ENCODE data around the gene PFKFB4. TPM values are rescaled to one million over a fixed set of nuclear protein-coding genes. Genes with fewer than 3 reads are reported as not detected.

The PFKFB4 gene
- polyA plus RNA-seq, 1 of the 3 experiments (the other 2 are of a cell fraction): 5.7 TPM

DNA sequence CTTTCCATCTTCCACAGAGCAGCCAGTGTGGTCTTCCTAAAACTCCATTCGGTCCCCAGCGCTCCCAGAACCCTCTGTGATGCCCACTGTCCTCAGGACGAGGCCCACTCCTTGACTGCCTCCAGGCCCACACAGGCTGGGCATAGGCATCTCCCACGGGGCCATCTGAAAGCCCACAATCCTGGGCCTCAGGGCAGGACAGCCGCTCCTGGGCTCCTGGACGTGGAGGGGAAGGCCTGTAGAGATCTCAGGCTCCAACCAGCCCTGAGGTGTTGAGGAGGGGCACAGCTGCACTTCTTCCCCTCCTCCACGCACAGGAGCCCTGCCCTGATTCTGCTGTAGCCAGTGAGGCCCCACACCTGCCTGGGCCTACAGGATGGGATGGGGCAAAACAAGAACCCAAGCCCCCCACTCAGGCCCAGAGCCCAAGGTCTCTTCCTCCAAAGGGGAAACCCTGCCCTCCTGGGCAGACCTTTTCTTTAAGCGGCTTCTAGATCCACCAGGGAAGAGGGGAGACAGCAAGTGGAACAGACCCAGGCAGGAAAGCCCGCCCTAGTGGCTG, 78.6 kb downstream of the PFKFB4 start:
- TF ChIP-seq EZH2phosphoT487 (IDR thresholded peaks at IDR 0.05; ENCODE audit: borderline replicate concordance, low read depth): no peak
- TF ChIP-seq FOSL2 (IDR thresholded peaks at IDR 0.05; ENCODE audit: borderline replicate concordance, low read depth): no peak
- TF ChIP-seq RAD21 (IDR thresholded peaks at IDR 0.05; ENCODE audit: low read length): no peak
- TF ChIP-seq ELF1 (IDR thresholded peaks at IDR 0.05): no peak
- TF ChIP-seq TCF12 (IDR thresholded peaks at IDR 0.05): no peak
- no peak for TF ChIP-seq RXRA (IDR thresholded peaks at IDR 0.05; ENCODE audit: borderline replicate concordance, low read depth)
- no peak for TF ChIP-seq JUND (IDR thresholded peaks at IDR 0.05)
- TF ChIP-seq NFIC (IDR thresholded peaks at IDR 0.05; ENCODE audit: borderline replicate concordance): no peak
- TF ChIP-seq, protein P1, sequence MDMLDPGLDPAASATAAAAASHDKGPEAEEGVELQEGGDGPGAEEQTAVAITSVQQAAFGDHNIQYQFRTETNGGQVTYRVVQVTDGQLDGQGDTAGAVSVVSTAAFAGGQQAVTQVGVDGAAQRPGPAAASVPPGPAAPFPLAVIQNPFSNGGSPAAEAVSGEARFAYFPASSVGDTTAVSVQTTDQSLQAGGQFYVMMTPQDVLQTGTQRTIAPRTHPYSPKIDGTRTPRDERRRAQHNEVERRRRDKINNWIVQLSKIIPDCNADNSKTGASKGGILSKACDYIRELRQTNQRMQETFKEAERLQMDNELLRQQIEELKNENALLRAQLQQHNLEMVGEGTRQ (IDR thresholded peaks at IDR 0.05; ENCODE audit: borderline replicate concordance, low read depth, low read length): no peak
- no peak for TF ChIP-seq MEF2A (IDR thresholded peaks at IDR 0.05; ENCODE audit: borderline replicate concordance, low read depth)
- no peak for TF ChIP-seq TAF1 (IDR thresholded peaks at IDR 0.05; ENCODE audit: borderline replicate concordance, low read depth, low read length)
- TF ChIP-seq, protein P2, sequence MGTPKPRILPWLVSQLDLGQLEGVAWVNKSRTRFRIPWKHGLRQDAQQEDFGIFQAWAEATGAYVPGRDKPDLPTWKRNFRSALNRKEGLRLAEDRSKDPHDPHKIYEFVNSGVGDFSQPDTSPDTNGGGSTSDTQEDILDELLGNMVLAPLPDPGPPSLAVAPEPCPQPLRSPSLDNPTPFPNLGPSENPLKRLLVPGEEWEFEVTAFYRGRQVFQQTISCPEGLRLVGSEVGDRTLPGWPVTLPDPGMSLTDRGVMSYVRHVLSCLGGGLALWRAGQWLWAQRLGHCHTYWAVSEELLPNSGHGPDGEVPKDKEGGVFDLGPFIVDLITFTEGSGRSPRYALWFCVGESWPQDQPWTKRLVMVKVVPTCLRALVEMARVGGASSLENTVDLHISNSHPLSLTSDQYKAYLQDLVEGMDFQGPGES (IDR thresholded peaks at IDR 0.05; ENCODE audit: low read depth, low read length): no peak
- TF ChIP-seq, protein P3, sequence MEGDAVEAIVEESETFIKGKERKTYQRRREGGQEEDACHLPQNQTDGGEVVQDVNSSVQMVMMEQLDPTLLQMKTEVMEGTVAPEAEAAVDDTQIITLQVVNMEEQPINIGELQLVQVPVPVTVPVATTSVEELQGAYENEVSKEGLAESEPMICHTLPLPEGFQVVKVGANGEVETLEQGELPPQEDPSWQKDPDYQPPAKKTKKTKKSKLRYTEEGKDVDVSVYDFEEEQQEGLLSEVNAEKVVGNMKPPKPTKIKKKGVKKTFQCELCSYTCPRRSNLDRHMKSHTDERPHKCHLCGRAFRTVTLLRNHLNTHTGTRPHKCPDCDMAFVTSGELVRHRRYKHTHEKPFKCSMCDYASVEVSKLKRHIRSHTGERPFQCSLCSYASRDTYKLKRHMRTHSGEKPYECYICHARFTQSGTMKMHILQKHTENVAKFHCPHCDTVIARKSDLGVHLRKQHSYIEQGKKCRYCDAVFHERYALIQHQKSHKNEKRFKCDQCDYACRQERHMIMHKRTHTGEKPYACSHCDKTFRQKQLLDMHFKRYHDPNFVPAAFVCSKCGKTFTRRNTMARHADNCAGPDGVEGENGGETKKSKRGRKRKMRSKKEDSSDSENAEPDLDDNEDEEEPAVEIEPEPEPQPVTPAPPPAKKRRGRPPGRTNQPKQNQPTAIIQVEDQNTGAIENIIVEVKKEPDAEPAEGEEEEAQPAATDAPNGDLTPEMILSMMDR (IDR thresholded peaks at IDR 0.05): no peak
- no peak for TF ChIP-seq POLR2AphosphoS5 (IDR thresholded peaks at IDR 0.05; ENCODE audit: low read depth, low read length)
- TF ChIP-seq FOXM1 (IDR thresholded peaks at IDR 0.05; ENCODE audit: low read depth): no peak
- TF ChIP-seq RFX5 (IDR thresholded peaks at IDR 0.05; ENCODE audit: low read length): no peak
- TF ChIP-seq, protein P4, sequence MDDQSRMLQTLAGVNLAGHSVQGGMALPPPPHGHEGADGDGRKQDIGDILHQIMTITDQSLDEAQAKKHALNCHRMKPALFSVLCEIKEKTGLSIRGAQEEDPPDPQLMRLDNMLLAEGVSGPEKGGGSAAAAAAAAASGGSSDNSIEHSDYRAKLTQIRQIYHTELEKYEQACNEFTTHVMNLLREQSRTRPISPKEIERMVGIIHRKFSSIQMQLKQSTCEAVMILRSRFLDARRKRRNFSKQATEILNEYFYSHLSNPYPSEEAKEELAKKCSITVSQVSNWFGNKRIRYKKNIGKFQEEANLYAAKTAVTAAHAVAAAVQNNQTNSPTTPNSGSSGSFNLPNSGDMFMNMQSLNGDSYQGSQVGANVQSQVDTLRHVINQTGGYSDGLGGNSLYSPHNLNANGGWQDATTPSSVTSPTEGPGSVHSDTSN (IDR thresholded peaks at IDR 0.05): no peak
- TF ChIP-seq, protein P5, sequence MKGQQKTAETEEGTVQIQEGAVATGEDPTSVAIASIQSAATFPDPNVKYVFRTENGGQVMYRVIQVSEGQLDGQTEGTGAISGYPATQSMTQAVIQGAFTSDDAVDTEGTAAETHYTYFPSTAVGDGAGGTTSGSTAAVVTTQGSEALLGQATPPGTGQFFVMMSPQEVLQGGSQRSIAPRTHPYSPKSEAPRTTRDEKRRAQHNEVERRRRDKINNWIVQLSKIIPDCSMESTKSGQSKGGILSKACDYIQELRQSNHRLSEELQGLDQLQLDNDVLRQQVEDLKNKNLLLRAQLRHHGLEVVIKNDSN (IDR thresholded peaks at IDR 0.05; ENCODE audit: borderline replicate concordance, low read depth): no peak
- TF ChIP-seq, protein P6, sequence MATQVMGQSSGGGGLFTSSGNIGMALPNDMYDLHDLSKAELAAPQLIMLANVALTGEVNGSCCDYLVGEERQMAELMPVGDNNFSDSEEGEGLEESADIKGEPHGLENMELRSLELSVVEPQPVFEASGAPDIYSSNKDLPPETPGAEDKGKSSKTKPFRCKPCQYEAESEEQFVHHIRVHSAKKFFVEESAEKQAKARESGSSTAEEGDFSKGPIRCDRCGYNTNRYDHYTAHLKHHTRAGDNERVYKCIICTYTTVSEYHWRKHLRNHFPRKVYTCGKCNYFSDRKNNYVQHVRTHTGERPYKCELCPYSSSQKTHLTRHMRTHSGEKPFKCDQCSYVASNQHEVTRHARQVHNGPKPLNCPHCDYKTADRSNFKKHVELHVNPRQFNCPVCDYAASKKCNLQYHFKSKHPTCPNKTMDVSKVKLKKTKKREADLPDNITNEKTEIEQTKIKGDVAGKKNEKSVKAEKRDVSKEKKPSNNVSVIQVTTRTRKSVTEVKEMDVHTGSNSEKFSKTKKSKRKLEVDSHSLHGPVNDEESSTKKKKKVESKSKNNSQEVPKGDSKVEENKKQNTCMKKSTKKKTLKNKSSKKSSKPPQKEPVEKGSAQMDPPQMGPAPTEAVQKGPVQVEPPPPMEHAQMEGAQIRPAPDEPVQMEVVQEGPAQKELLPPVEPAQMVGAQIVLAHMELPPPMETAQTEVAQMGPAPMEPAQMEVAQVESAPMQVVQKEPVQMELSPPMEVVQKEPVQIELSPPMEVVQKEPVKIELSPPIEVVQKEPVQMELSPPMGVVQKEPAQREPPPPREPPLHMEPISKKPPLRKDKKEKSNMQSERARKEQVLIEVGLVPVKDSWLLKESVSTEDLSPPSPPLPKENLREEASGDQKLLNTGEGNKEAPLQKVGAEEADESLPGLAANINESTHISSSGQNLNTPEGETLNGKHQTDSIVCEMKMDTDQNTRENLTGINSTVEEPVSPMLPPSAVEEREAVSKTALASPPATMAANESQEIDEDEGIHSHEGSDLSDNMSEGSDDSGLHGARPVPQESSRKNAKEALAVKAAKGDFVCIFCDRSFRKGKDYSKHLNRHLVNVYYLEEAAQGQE (IDR thresholded peaks at IDR 0.05; ENCODE audit: low read depth, low read length): no peak
- Histone ChIP-seq H2AFZ (ENCODE audit: low read depth) (no peak overlapping the region), H3K27me3 (ENCODE audit: insufficient read depth) (no peaks in the 10 kb centered on the region), H3K4me3 (ENCODE audit: low read depth in 2 of 2, low read length in 1 of 2) (no peak overlapping the region), H3F3A (replicated peaks; ENCODE audit: insufficient read depth) (peaks cover 11% of the 10 kb centered on the region), H3K9ac (no peak overlapping the region), H3K9me2 (no peaks in the 10 kb centered on the region), H3K9me3 (no peaks in the 10 kb centered on the region), H4K20me1 (ENCODE audit: insufficient read depth) (no peaks in the 10 kb centered on the region), H3K79me2 (ENCODE audit: insufficient read depth) (no peaks in the 10 kb centered on the region), H3K4me1 (ENCODE audit: control insufficient read depth in 1 of 2, insufficient read depth in 2 of 2, low read depth in 1 of 2, low read length in 1 of 2) (peaks cover 0 to 4% of the 10 kb centered on the region in 2 experiments; a peak in 1 of 4 replicates), H3K36me3 (replicated peaks in 1 of 2; ENCODE audit: control insufficient read depth in 1 of 2, insufficient read depth in 2 of 2, low read length in 1 of 2) (no peaks in the 10 kb centered on the region), H3K4me2 (no peak overlapping the region), H3K27ac (ENCODE audit: low read depth in 2 of 2, low read length in 1 of 2) (no peak overlapping the region)
- WGBS (ENCODE audit: low lambda C conversion rate): 87% methylated on average over 7 of the region's 9 CpGs
- ChIA-PET POLR2A (no interaction called here), CTCF (interaction anchor here (1.3 kb wide), 1 partner anchor 29 kb away, joined by 4 read pairs; no protein-coding TSS in a partner anchor)
- no peak for DNase-seq
